Fibroblast of lung (primary cell): ENCODE results near the gene LEKR1. TPM values are rescaled to one million over a fixed set of nuclear protein-coding genes. Genes with fewer than 3 reads are reported as not detected.

Experiments used
- DNase-seq, 2 donors: peaks; one replicate each; pipeline versions ENCODE4 v3.0.0 to v3.0.0-alpha.2; 2010; ENCODE audit warnings: low read depth in 2 of 2
- H2AFZ ChIP-seq: 2 replicates; pipeline ENCODE4 v1.5.1; 2012; ENCODE audit warnings: low read length, control low read depth, inconsistent platforms
- H3K27ac ChIP-seq: 2 replicates; pipeline ENCODE4 v1.5.1; 2011; ENCODE audit warnings: low read length, control low read depth; ENCODE audit not compliant: insufficient read depth
- H3K27me3 ChIP-seq: 2 replicates; pipeline ENCODE4 v1.5.1; 2011; ENCODE audit warnings: mild to moderate bottlenecking, low read length; ENCODE audit not compliant: control insufficient read depth, insufficient read depth
- H3K36me3 ChIP-seq: 2 replicates; pipeline ENCODE4 v1.5.1; 2011; ENCODE audit warnings: low read length; ENCODE audit not compliant: control insufficient read depth, insufficient read depth
- H3K4me1 ChIP-seq: 2 replicates; pipeline ENCODE4 v1.5.1; 2011; ENCODE audit warnings: low read length; ENCODE audit not compliant: control insufficient read depth, insufficient read depth; ENCODE audit errors: extremely low read depth
- H3K4me2 ChIP-seq: 2 replicates; pipeline ENCODE4 v1.5.1; 2011; ENCODE audit warnings: low read length, control low read depth; ENCODE audit not compliant: insufficient read depth; ENCODE audit errors: extremely low read depth
- H3K4me3 ChIP-seq, 4 experiments: fragments of 200-600 bp in 1 of 4; sonication (generic) in 1 of 4; replicated peaks in 1 of 4; 2 replicates each; pipeline ENCODE4 v1.5.1; 2011 to 2016; ENCODE audit warnings: low read length in 4 of 4, low read depth in 3 of 4, mild to moderate bottlenecking in 3 of 4, control low read depth in 2 of 4, inconsistent platforms in 1 of 4, mixed read lengths in 1 of 4; ENCODE audit not compliant: insufficient read depth in 1 of 4; ENCODE audit errors: control extremely low read depth in 1 of 4
- H3K79me2 ChIP-seq: 2 replicates; pipeline ENCODE4 v1.5.1; 2012; ENCODE audit warnings: mild to moderate bottlenecking, low read length, inconsistent platforms; ENCODE audit not compliant: control insufficient read depth, insufficient read depth
- H3K9ac ChIP-seq: 2 replicates; pipeline ENCODE4 v1.5.1; 2011; ENCODE audit warnings: mild to moderate bottlenecking, low read length, control low read depth; ENCODE audit not compliant: insufficient read depth
- H3K9me3 ChIP-seq: 2 replicates; pipeline ENCODE4 v1.5.1; 2012; ENCODE audit warnings: low read depth, low read length; ENCODE audit not compliant: control insufficient read depth, insufficient read depth
- H4K20me1 ChIP-seq: 2 replicates; pipeline ENCODE4 v1.5.1; 2011; ENCODE audit warnings: low read length; ENCODE audit not compliant: control insufficient read depth, insufficient read depth; ENCODE audit errors: extremely low read depth
- EZH2 ChIP-seq: IDR thresholded peaks from 2 replicates; pipeline ENCODE4 v1.5.1; 2012; ENCODE audit warnings: low read length, control low read depth, mild to moderate bottlenecking; ENCODE audit errors: missing control alignments
- polyA plus RNA-seq, 2 donors: library from polyadenylated mRNA; depleted of rRNA in 1 of 2; stranded (reverse) in 1 of 2; unstranded in 1 of 2; fragments of >200 nt; gene quantifications; 2 replicates each; pipeline ENCODE4 v1.2.1, GENCODE V29; 2011 to 2012; ENCODE audit warnings: missing spikeins in 1 of 2
- total RNA-seq: library from RNA; depleted of rRNA; stranded (reverse); fragments of >200 nt; gene quantifications from 2 replicates; pipeline ENCODE4 v1.2.1, GENCODE V29; 2014
- TF ChIP-seq, protein P1 (sequence below), 2 donors: IDR thresholded peaks in 1 of 2; conservative IDR thresholded peaks in 1 of 2; 1 replicate in 1 of 2; 2 replicates in 1 of 2; pipeline ENCODE4 v1.5.1; 2011 to 2012; ENCODE audit warnings: low read length in 2 of 2, control low read depth in 1 of 2, inconsistent platforms in 1 of 2, low read depth in 1 of 2, mild to moderate bottlenecking in 1 of 2

The LEKR1 gene
- total and polyA plus RNA-seq, 2 donors (not counting 1 experiment from before 2014, with no cell fraction given): 0.28 to 1.3 TPM

DNA sequence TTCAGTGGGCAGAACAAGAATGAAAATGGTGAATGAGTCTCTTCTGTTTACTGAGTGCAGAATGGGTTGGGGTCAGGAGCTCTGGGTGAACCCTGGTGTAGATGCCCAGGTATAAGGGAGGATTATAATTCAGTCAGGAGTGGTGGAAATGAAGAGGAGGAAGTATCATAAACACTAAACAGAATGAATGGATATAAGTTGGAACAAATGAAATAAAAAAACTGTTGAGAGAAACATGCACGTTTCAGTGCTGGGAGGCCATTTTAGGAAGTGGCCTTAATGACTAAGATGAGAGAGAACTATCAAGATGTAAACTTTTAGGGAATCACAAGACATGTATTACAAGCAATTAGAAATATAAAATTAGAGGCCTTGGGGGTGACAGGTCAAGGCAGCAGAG lies 32.8 kb upstream of the LEKR1 start:
- H2AFZ ChIP-seq: no peak overlapping the region
- no peak for DNase-seq
- H4K20me1 ChIP-seq: no peaks in the 10 kb centered on the region
- H3K9ac ChIP-seq: no peak overlapping the region
- no peaks in the 10 kb centered on the region for H3K9me3 ChIP-seq
- H3K27ac ChIP-seq: no peak overlapping the region
- no peak for TF ChIP-seq EZH2
- TF ChIP-seq, protein P1, sequence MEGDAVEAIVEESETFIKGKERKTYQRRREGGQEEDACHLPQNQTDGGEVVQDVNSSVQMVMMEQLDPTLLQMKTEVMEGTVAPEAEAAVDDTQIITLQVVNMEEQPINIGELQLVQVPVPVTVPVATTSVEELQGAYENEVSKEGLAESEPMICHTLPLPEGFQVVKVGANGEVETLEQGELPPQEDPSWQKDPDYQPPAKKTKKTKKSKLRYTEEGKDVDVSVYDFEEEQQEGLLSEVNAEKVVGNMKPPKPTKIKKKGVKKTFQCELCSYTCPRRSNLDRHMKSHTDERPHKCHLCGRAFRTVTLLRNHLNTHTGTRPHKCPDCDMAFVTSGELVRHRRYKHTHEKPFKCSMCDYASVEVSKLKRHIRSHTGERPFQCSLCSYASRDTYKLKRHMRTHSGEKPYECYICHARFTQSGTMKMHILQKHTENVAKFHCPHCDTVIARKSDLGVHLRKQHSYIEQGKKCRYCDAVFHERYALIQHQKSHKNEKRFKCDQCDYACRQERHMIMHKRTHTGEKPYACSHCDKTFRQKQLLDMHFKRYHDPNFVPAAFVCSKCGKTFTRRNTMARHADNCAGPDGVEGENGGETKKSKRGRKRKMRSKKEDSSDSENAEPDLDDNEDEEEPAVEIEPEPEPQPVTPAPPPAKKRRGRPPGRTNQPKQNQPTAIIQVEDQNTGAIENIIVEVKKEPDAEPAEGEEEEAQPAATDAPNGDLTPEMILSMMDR (conservative IDR thresholded peaks at IDR 0.05 in 1 of 2, IDR thresholded peaks at IDR 0.05 in 1 of 2; ENCODE audit: low read depth in 1 of 2, low read length in 2 of 2): no peak
- H3K4me1 ChIP-seq: peaks cover 10% of the 10 kb centered on the region
- no peaks in the 10 kb centered on the region for H3K27me3 ChIP-seq
- no peak overlapping the region for H3K4me2 ChIP-seq
- H3K36me3 ChIP-seq: no peaks in the 10 kb centered on the region
- H3K79me2 ChIP-seq: no peaks in the 10 kb centered on the region
- no peak overlapping the region for H3K4me3 ChIP-seq

DNA sequence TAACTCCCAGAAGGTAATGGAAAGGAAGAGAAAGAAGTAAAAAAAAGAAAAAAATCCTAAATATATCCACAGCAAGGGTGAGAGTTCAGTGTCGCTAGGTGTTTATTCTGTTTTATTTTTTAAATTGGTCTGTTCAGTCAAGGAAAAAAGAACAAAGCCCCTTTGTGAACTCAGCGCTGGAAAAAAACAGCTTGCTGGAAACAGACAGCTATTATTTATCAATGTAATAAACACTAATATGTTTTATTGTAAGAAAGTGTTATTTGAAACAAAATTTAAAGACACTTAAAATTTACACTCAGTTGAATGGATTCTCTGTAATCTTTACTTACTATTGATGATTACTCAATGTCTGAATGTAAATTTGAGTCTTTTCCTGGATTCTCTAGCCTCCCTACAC lies 32.3 kb upstream of the LEKR1 start:
- no peaks in the 10 kb centered on the region for H4K20me1 ChIP-seq
- no peak overlapping the region for H2AFZ ChIP-seq
- H3K4me3 ChIP-seq: no peak overlapping the region
- peaks cover 7% of the 10 kb centered on the region for H3K4me1 ChIP-seq
- no peak for DNase-seq
- no peak overlapping the region for H3K27ac ChIP-seq
- H3K27me3 ChIP-seq: no peaks in the 10 kb centered on the region
- no peaks in the 10 kb centered on the region for H3K79me2 ChIP-seq
- TF ChIP-seq, protein P1 (conservative IDR thresholded peaks at IDR 0.05 in 1 of 2, IDR thresholded peaks at IDR 0.05 in 1 of 2; ENCODE audit: low read depth in 1 of 2, low read length in 2 of 2): no peak
- no peak for TF ChIP-seq EZH2
- no peak overlapping the region for H3K4me2 ChIP-seq
- no peaks in the 10 kb centered on the region for H3K9me3 ChIP-seq
- H3K9ac ChIP-seq: no peak overlapping the region
- no peaks in the 10 kb centered on the region for H3K36me3 ChIP-seq

DNA sequence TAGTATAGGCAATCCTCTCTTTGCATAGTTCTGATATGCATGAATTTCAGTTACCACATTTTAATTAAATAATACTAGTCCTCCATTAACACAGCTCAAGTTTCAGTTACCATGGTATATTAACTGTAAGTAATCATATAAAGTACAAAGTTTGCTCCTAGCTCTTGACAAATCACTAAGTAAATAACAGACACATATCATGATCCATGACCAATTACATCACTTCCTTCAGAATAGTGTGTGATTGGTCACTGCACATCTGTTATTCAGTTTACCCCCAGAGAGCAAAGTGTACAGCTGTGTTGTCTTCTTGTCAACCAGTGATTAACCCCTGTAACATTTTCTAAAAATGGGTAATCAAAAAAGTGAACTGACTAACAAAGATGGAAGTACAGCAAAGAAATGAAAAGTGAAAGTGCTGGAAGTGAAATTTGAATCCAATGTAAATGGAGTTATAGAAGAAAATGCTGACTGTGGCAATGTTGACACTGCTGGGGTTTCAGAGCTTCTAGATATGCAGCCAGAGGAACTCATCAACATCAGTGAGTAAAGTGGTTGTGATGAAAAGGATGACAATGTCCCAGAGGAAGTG lies 30.2 kb upstream of the LEKR1 start:
- H3K9ac ChIP-seq: no peak overlapping the region
- H3K27ac ChIP-seq: peak overlapping the region; percentile 11
- no peaks in the 10 kb centered on the region for H3K36me3 ChIP-seq
- peak overlapping the region; percentile 36 for H2AFZ ChIP-seq
- no peaks in the 10 kb centered on the region for H3K79me2 ChIP-seq
- no peaks in the 10 kb centered on the region for H4K20me1 ChIP-seq
- H3K27me3 ChIP-seq: no peaks in the 10 kb centered on the region
- peaks cover 2% of the 10 kb centered on the region for H3K4me1 ChIP-seq
- peak; percentile 20 to 72 for DNase-seq
- H3K4me3 ChIP-seq: no peak overlapping the region
- TF ChIP-seq, protein P1 (conservative IDR thresholded peaks at IDR 0.05 in 1 of 2, IDR thresholded peaks at IDR 0.05 in 1 of 2; ENCODE audit: low read depth in 1 of 2, low read length in 2 of 2): no peak
- no peak for TF ChIP-seq EZH2
- H3K9me3 ChIP-seq: no peaks in the 10 kb centered on the region
- no peak overlapping the region for H3K4me2 ChIP-seq
